NCI-H2029 (cell line): ENCODE data around the gene CD2.

Experiments used
- DNase-seq: peaks from one replicate; lab custom pipeline; 2025; lab: John Stamatoyannopoulos, UW

The CD2 gene

DNA sequence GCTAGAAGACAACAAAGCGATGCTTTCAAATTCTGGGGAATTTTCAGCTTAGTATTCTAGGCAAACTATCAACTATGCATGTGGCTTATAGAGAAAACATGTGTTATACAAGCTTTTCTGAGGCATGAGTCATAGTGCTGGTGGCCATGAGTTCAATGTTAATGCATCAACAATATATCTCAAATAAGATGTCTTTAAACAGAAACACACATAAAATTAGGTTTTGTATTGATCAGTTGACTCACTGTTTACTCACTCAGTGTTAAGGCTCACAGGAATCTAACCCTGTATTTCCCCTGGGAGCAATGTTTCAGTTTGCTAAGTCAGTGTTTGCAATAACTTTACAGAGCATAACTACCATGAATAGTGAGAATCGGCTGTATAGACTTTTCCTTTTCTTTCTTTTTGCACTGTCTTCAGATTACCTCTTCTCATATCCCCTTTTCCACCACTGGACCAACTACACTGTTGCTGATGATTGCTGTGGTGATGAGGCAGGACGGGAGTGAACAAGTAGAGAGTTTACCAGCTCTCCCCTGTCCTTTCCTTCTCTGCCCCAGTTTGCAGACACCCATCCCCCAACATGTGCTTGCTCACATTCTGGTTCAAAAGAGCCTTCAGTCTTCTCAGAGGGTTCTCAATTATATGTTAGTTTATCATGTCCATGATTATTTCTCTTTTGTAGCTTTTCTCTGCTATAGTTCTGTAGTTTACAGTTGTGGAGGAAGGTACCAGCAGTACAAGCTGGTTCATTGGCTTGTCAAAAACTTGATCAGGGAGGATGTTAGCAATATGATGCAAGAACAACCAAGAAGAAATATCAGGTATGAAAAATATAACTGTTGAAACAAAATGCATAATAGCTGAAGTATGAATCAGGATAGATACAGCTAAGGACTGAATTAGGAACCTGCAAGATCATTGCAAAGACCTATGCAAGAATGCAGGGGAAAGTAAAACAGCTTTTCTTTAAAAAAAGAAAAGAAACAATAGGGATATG is 23.9 kb downstream of the CD2 start:
- DNase-seq = no peak

DNA sequence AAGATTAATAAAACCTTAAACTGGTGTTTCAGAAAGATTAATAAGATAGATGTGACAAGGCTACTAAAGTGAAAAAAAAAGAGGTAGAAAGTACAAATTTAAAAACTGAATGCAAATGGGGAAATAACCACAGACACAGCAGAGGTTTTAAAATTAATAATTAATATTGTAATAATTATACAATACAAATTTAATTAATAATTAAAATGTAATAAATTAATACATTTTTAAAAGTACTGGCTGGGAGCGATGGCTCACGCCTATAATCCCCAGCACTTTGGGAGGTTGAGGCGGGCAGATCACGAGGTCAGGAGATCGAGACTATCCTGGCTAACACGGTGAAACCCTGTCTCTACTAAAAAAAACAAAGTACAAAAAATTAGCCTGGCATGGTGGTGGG is 26.8 kb downstream of the CD2 start:
- no peak for DNase-seq

DNA sequence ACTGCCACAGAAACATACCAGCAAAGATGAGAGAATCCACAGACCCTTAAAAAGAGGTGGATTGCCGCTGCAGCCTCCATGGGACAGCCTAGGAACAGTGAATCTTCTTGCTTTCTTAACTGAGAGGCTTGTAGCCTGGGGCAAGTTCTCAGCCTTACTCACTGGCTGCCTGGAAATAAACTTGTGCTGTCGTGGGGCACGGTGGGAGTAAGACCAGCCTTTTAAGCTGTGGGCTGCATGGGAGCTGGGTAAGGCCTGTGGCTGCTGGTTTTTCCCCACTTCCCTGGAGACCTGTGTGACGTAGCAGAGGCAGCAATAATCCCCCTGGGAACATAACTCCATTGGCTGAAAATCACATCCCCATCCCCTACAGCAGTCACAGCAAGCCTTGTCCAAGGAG is 30.8 kb downstream of the CD2 start:
- no peak for DNase-seq

DNA sequence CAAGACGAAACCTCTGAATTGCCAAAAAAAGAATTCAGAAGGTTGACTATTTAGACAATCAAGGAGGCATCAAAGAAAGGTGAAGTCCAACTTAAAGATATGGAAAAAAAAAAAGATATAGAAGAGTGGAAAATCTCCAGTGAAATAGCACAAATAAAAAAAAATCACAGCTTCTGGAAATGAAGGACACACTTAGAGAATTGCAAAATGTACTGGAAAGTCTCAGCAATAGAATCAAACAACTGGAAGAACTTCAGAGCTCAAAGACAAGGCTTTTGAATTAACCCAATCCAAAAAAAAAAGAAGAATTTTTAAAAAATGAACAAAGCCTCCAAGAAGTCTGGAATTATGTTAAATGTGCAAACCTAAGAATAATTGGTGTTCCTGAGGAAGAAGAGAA is 31.8 kb downstream of the CD2 start:
- no peak for DNase-seq

DNA sequence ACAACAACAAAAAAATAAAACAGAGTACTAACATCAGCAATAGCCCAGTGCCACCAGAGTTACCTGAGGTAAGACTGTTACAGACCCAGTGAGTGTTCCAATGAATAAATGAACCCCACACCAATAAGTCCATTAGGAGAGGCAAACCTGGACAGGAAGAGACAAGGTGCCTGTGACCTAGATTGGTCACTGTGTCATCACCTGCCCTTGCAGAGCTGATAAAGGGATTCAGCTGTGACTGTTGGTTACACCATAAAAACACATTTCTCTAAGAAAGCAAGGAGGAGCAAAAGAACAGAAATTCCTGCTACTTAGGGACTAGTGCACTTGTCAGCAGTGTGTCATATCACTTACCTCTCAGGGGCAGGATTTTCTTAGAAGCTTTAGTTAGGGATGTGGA is 37.5 kb downstream of the CD2 start:
- no peak for DNase-seq

DNA sequence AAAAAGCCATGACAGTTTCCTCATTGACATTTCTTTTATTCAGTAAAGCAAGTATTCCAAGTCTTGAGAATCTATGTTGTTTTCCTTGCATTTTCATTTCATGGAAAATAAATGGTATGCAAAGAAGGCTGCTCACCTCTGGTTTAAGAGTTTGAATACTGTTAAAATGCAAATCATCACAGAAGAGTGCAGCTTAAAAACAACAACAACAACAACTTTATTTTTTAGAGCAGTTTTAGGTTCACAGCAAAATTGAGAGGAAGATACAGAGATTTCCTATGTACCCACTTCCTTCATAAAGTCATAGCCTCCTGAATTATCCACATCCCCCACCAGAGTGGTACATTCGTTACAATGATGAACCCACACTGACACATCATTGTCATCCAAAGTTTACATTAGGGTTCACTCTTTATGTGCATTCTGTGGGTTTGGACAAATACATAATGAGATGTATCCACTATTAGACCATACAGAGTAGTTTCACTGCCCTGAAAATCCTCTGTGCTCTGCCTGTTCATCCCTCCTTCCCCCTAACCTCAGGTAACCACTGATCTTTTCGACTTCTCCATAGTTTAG is 39.2 kb downstream of the CD2 start:
- DNase-seq = no peak

DNA sequence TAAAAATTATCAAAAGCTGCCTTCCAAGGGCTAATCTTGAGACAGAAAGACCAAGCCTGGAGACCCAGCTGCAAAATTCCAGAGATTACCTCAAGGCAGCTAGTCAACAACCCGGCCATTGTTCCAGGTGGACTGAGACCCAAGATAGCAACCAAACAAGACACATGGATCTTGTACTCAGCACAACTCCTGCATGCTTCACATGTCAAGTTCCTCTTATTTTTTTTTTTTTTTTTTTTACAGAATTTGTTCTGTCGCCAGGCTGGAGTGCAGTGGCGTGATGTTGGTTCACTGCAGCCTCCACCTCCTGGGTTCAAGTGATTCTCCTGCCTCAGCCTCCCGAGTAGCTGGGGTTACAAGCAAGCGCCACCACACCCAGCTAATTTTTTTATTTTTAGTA is 40.1 kb downstream of the CD2 start:
- DNase-seq = no peak

DNA sequence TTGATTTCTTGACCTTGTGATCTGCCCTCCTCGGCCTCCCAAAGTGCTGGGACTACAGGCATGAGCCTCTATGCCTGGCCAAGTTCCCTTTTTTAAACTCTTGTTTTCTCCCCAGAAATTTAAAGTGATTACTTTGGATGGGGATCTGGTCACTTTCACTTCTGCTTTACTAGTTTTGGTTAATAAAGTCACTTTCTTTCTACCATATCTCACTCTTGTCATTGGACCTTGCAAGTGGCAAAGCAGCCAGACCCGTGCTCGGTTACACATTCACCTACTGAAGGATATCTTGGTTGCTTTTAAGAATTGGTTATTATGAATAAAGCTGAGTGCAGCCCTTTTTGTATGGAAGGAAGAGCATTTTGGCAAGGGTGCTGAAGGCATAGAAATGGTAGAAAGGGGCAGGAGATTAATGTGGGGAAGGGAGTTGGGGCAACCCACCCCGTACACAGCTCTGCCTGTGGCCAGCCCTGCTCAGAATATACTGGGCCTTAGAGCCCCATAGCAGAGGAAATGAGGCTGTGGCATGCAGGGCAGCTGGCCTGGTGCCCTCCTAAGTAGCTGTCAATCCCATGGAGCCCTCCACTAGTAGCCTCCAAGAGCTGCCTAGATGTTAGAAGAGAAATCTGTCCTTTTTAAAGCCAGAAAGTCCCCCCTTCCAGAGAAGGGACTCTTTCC is 40.7 kb downstream of the CD2 start:
- no peak for DNase-seq

DNA sequence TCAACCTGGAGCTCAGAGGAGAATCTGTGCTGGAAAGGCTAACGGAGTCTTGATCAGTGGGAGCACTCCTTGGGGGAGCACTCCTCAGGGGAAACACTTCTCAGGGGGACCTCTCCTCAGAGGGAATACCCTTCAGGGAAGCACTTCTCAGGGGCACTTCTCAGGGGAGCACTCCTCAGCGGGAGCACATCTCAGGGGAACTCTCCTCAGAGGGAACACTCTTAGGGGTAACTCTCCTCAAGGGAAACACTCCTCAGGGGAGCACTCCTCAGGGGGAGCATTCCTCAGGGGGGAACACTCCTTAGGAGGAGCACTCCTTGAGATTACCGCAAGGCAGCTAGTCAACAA is 41.2 kb downstream of the CD2 start:
- no peak for DNase-seq

DNA sequence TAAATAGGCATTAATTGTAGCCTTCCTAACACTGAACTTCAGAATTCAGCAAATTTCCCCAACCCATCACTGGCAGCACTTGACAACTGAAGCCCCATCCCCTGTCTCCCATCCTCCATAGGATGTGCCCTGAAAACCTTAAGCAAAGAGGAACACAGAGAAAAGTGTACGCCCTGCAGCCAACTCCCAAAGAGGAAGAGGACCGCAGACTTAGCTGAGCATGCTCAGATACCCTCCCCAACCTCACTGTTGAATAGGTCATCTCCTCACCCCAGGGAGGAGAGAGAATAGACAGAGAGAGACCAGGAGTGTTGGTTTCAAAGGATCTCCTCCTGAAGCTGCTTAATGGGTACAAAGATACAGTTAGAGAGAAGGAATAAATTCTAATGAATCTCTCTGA is 50.5 kb downstream of the CD2 start:
- no peak for DNase-seq

DNA sequence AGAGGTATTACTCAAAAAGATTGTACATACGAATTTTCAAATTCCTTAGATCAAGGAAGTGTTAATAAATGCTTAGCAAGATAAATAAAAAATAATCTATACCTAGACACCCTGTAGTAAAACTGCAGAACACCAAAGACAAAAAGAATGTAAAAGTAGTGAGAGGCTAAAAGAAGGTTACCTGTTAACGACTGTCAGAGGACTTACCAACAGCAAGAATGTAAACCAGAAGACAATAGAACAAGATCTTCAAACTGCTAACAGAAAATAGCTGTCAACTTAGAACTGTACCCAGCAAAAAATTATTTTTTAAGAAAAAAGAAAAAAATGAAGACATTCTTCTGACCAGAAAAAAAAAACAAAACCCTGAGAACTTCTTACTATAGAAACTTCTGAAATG is 51.2 kb downstream of the CD2 start:
- no peak for DNase-seq

DNA sequence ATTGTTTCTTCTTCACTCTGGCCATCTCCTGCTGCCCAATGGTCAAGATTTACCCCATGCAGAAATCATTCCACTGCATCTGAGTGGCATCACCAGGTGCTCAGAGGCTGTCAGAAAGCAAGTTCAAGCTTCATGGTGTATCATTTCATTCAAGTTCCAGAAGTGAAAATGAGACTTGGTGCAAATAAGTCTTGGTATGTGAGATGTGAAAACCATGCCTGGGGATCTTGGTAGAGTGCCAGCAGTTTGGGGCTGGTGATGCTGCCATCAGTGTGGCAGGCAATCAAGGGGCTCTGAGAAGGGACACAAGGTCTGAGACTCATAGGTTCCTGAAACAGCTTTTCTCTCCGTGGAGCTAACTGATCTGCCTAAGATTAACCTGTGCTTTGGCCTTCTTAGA is 52.0 kb downstream of the CD2 start:
- no peak for DNase-seq

DNA sequence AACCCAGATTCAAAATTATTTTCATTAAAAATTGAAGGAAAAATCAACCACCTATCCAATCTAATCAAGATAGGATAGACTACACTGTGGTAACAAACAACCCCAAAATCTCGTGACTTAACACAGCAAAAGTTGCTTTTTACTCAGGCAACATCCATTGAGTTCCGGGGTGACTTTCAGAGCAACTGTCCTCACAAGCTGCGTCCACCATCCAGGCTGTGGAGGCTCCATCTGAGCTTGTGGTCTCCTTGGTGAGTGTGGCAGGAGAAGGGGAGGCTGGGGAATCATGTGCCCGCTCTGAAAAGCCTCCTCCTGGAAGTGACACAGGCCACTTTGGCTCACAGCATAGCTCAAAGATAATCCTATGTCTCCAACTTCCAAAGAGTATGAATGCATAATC is 52.4 kb downstream of the CD2 start:
- DNase-seq = no peak

DNA sequence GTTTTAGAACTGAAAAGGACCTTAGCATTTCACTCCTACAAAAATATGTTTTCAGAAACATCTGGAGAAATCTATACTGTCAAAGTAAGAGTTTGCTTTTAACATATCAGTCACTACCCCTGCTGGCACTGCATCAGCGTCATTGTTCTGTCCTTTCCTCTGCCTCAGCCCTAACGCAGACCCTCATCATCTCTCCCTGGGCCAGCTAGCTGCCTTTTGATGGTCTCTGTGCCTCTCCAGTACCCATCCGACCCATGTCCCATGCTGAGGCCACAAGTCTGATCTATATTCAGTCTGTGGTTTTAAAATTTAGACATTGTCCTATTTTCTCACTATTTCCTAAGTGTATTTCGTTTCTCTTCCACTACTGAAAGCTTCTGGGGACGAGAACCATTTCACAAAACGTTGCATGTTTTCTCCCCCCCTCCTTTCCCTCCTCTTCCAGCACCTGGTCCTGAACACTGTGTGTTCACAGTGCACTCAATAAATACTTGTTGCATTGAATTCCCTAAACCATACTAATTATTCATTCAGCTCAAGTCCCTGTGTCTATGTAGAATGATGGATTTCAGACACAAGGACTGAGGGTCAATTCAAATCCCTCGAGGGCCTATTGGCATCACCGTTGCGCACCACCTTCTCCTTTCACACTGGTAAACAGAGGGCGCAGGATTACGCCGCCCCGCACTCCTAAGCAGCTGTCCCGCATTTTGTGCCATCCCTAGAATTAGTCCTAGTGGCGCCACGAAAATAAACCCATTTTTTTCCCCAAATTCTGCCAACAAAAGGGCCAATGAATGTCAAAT is 53.4 kb downstream of the CD2 start:
- no peak for DNase-seq

DNA sequence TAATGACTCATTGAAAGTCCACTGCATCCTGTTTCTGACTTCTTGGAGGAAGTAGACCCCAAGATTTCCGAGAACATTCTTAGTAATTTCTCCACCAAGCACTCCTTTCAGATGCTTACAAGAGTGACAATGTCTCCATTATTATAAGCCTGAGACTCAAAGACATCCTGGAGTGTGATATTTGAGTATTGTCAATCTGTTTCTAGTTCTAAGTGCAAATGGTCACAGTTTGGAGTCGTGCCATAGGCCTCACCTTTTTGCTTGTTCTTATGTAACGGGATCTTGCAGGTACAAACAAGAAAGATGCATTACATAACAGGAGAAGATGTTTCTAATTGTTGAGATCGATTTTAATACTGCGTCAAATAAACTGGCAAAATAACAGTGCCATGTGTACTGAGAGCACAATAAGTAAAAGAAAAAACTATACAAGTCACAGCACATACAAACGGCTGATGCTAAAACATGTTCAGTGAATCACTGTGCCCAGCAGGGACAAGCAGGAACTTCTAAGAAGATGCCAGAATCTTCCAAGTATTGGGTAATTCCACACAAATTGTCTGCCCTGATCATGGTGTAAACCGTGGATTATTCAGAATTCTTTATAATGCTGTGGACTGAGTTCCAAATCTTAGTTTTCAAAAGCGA is 54.1 kb downstream of the CD2 start:
- DNase-seq = no peak

DNA sequence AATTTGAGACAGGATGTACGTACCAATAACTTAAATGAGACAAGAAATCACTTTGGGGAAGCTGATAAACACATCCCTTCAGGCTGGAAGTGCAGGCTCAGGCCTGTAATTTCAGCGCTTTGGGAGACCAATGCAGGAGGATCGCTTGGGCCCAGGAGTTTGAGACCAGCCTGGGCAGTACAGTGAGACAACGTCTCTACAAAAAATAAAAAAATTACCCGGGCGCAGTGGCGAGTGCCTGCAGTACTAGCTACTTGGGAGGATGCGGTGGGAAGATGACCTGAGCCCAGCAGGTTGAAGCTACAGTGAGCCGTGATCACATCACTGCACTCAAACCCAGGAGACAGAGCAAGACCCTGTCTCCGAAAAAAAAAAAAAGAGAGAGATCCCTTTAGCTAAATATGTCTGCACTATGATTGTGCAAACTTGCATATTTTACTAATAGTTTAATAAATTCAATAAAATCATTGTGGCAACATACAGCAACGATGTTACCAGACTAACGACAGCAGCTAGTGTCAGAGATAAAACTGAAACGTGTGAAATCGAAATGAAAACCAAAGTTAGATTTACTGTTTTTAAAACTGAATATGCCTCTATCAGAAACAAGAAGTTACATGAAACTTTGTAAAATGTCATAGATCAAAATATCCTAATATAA is 54.7 kb downstream of the CD2 start:
- DNase-seq = no peak

DNA sequence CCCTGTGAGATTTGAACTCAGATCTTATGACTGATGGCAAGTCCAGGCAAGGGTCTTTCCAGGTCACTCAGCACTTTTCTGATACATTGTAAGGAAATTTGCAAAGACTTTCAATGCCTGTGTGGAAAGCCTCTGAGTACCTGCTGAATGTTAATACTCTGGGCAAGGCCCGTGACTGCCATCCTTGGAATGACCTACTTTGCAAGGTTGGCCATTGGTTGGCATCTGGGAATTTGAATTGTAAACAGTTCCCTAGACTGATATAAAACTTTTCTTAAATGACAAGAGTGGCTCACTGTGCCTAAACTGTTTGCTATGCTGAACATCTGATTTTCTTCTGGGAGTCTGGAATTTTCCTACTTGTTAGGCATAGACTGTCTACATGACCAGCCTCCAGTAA is 57.1 kb downstream of the CD2 start:
- no peak for DNase-seq

DNA sequence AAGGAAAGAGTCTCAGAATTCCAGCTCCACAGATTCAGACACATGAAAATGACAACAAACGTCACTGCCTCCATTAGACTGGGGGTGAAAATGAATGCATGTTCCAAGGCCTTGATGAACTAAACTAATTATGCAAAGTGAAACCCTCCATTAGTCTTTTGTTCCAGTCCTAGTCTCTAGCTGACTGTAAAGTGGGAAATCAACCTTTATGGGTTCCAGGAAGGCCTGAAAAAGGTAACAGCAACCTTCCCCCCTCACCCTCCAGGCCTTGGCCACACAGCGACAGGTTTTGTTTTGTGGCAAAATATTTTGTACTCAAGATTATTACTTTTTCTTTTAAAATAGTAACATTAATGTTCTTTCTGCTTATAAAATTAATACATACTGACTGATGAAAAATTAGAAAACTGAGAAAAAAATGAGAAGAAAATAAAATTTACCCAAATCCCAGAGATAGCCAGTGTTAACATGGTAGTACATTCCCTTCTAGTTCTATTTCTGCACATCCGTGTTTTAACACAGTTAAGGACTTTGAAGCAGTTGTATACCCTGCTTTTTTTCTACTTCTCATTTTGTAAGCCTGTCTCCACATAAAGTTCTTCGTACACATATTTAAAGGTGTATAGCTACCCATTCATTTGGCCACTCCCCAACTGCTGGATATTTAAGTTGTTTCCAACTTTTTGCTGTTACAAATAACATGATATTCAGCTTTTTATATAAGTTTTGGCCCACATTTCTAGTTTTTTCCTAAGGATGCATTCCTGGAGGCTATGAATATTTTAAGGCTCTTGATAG is 60.9 kb downstream of the CD2 start:
- DNase-seq = no peak

DNA sequence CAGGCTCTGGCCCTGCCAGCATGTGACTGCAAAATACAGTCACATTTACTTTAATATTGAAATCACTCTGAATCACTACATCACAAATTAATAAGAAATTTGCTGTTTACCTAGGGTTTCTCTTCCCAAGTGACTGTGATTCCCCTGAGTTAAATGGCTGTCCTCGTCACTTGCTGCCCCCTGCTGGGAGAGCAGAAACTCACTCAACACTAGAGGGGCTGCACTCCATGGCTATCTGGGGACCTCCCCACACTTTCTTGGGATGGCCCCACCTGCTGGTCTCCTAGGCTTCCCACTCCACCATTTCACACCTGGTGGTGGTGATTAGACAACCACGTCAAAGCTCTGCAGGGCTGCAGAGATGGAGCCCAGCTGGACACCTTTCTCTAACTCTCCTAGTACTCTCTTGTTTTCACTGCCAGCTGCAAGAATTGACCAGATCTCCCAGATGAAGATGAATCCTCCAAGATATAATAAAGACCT is 63.4 kb downstream of the CD2 start:
- DNase-seq = no peak
